K562 (cell line): ENCODE results near the gene MED13L. TPM values are rescaled to one million over a fixed set of nuclear protein-coding genes. Genes with fewer than 3 reads are reported as not detected.

Experiments
- ATAC-seq: fragments of 200-7000 bp; cut with Tn5 transposase; 3 replicates; pipeline ENCODE4 v1.9.1; 2020; ENCODE audit warnings: moderate library complexity
- BruUV-seq: library from RNA; stranded (reverse); fragments of 400-500 nt; replicated peaks from 2 replicates; lab custom pipeline; 2021; lab: Mats Ljungman, UMichigan
- CTCF ChIA-PET: fragments of 300-600 bp; formaldehyde crosslinking; extraction: SDS; loops from one replicate; lab custom pipeline; 2021; ENCODE audit warnings: low intra/inter-chr PET ratio; lab: Yijun Ruan, JAX
- POLR2A ChIA-PET: fragments of 300-600, 350-650 bp; sonication (Branson Sonifier 250); formaldehyde crosslinking; extraction: SDS; loops from one replicate; lab custom pipeline; 2021; ENCODE audit warnings: antibody characterized with exemption, inconsistent platforms; lab: Yijun Ruan, JAX
- DNase-seq, 4 experiments: peaks; one replicate each; pipeline versions ENCODE4 v3.0.0 to v3.0.0-alpha.2; 2011 to 2018; ENCODE audit warnings: low spot score in 3 of 4, mixed read lengths in 3 of 4; ENCODE audit errors: extremely low read depth in 1 of 4
- FAIRE-seq: peaks from 2 replicates; lab custom pipeline; 2011; peaks lifted over from hg19 to GRCh38; lab: Jason Lieb, UNC
- H2AFZ ChIP-seq: 2 replicates; pipeline ENCODE4 v1.6.0; 2011; ENCODE audit warnings: low read depth, low read length, control low read depth, inconsistent platforms
- H3K27ac ChIP-seq: fragments of 200-600 bp; 3 replicates; pipeline ENCODE4 v1.8.0; 2011; ENCODE audit warnings: low read depth, mild to moderate bottlenecking, control low read depth, inconsistent platforms, low read length, moderate library complexity, mixed read lengths; ENCODE audit errors: extremely low read depth
- H3K27me3 ChIP-seq, 2 experiments: fragments of 300-600 bp in 1 of 2; 2 replicates in 1 of 2; 3 replicates in 1 of 2; pipeline versions ENCODE4 v1.6.0 to v1.8.0; 2011; ENCODE audit warnings: inconsistent platforms in 2 of 2, low read length in 2 of 2, mild to moderate bottlenecking in 1 of 2, mixed read lengths in 1 of 2, moderate library complexity in 1 of 2; ENCODE audit not compliant: control insufficient read depth in 2 of 2, insufficient read depth in 2 of 2
- H3K36me3 ChIP-seq: fragments of 300-600 bp; 3 replicates; pipeline ENCODE4 v1.8.0; 2011; ENCODE audit warnings: mild to moderate bottlenecking, low read length, inconsistent platforms; ENCODE audit not compliant: control insufficient read depth, insufficient read depth
- H3K4me1 ChIP-seq, 2 experiments: fragments of 200-600 bp in 1 of 2; replicated peaks in 1 of 2; 2 replicates in 1 of 2; 3 replicates in 1 of 2; pipeline versions ENCODE4 v1.5.1 to v1.8.0; 2011; ENCODE audit warnings: inconsistent platforms in 2 of 2, low read length in 2 of 2, mild to moderate bottlenecking in 1 of 2, mixed read lengths in 1 of 2, moderate library complexity in 1 of 2; ENCODE audit not compliant: control insufficient read depth in 2 of 2, insufficient read depth in 2 of 2
- H3K4me2 ChIP-seq: 2 replicates; pipeline ENCODE4 v1.6.1; 2011; ENCODE audit warnings: low read length, control low read depth, inconsistent platforms, mixed read lengths; ENCODE audit not compliant: insufficient read depth
- H3K4me3 ChIP-seq: fragments of 200-600 bp; sonication (generic), shearing (Covaris generic); 2 replicates; pipeline ENCODE4 v1.5.1; 2016; ENCODE audit warnings: control low read depth, inconsistent platforms
- H3K79me2 ChIP-seq: fragments of 200-600 bp; 3 replicates; pipeline ENCODE4 v1.8.0; 2011; ENCODE audit warnings: low read length, inconsistent platforms; ENCODE audit not compliant: control insufficient read depth, insufficient read depth
- H3K9ac ChIP-seq, 2 experiments: 2 replicates each; pipeline versions ENCODE4 v1.6.0 to v1.6.1; 2011; ENCODE audit warnings: low read depth in 2 of 2, low read length in 2 of 2, control low read depth in 1 of 2, inconsistent platforms in 1 of 2, mild to moderate bottlenecking in 1 of 2, mixed read lengths in 1 of 2; ENCODE audit not compliant: insufficient read depth in 1 of 2
- H3K9me1 ChIP-seq: one replicate; pipeline ENCODE4 v1.6.0; 2011; ENCODE audit warnings: inconsistent platforms, mild to moderate bottlenecking, low read length, moderate library complexity; ENCODE audit not compliant: control insufficient read depth, insufficient read depth
- H3K9me3 ChIP-seq: replicated peaks from 2 replicates; pipeline ENCODE4 v1.5.1; 2011; ENCODE audit warnings: low read depth, low read length, inconsistent platforms; ENCODE audit not compliant: control insufficient read depth, insufficient read depth
- H4K20me1 ChIP-seq: replicated peaks from 2 replicates; pipeline ENCODE4 v1.6.1; 2011; ENCODE audit warnings: low read length, inconsistent platforms, mixed read lengths; ENCODE audit not compliant: control insufficient read depth, insufficient read depth
- BMI1 ChIP-seq: fragments of 150-350 bp; IDR thresholded peaks from 2 replicates; pipeline ENCODE4 v1.6.1; 2014; ENCODE audit warnings: low read length
- CLOCK ChIP-seq: fragments of 250-450 bp; sonication (Bioruptor Pico); IDR thresholded peaks from 2 replicates; pipeline ENCODE4 v1.4.0; 2020; ENCODE audit warnings: mild to moderate bottlenecking, moderate library complexity, borderline replicate concordance
- PML ChIP-seq: IDR thresholded peaks from 2 replicates; pipeline ENCODE4 v1.6.1; 2012; ENCODE audit warnings: low read length, inconsistent platforms
- SPI1 ChIP-seq: IDR thresholded peaks from 2 replicates; pipeline ENCODE4 v1.6.1; 2011; ENCODE audit warnings: low read depth, low read length, control low read depth, borderline replicate concordance
- WGBS: fragments of 100-300 bp; shearing (Covaris generic); methylation state at CpG from one replicate; pipeline ENCODE4 v1.1.6; 2016; ENCODE audit warnings: low coverage, mixed read lengths; ENCODE audit not compliant: insufficient coverage; ENCODE audit errors: missing lambda C conversion rate; 5-methylcytosine and 5-hydroxymethylcytosine counted together
- in situ Hi-C: fragments of 300-500 bp; cut with MboI; formaldehyde crosslinking; loops from 4 replicates; pipeline ENCODE4 v1.15.0; 2018; ENCODE audit warnings: inconsistent platforms, mixed read lengths
- intact Hi-C: fragments of 100-400 bp; cut with micrococcal nuclease; formaldehyde crosslinking; loops from 2 replicates; pipeline ENCODE4 v1.14.2; 2022
- polyA plus RNA-seq, 8 experiments: library from polyadenylated mRNA; depleted of rRNA in 4 of 8; stranded (reverse) in 5 of 8; unstranded in 3 of 8; fragments of >200 nt; fragmentation: Nextera tagmentation in 2 of 8; fragmentation: Illumina TruSeq in 1 of 8; extraction: Ambion mirVana in 2 of 8; extraction: Trizol in 1 of 8; gene quantifications; 2 replicates each; pipeline versions ENCODE4 v1.2.1 to v1.2.3, GENCODE V29; 2011 to 2014; ENCODE audit warnings: inconsistent platforms in 1 of 8, missing spikeins in 1 of 8
- total RNA-seq, 7 experiments: library from RNA; depleted of rRNA in 6 of 7; stranded (reverse); fragments of >200 nt in 6 of 7; fragmentation: Illumina TruSeq in 2 of 7; extraction: Trizol in 2 of 7; gene quantifications; 2 replicates each; pipeline versions ENCODE4 v1.2.1 to v1.2.3, GENCODE V29; 2011 to 2021; ENCODE audit warnings: low replicate concordance in 1 of 7

The MED13L gene
- total and polyA plus RNA-seq, 9 of the 15 experiments (the other 6 are each of a cell fraction or from before 2014, with no cell fraction given) = 13.4 to 90.3 (median 36.9) TPM

GRCh38 chr12:116174006-116174405 lies 103.5 kb downstream of the MED13L start:
- Histone ChIP-seq H3K27me3 (no peaks in the 10 kb centered on the region), H3K4me1 (peaks cover 9 to 52% of the 10 kb centered on the region in 2 experiments; a peak in 4 of 5 replicates), H3K9ac (no peak overlapping the region; a peak in 1 of 4 replicates), H3K9me1 (no peaks in the 10 kb centered on the region), H4K20me1 (peaks cover 10% of the 10 kb centered on the region; the same call in 1 of the 2 replicates), H3K9me3 (no peaks in the 10 kb centered on the region)
- ATAC-seq = no peak
- no peak for FAIRE-seq
- in situ Hi-C loops = no loop called here
- DNase-seq = no peak
- POLR2A ChIA-PET = interaction anchor here (1.0 to 1.4 kb wide), 2 partner anchors 13 to 16 kb away, joined by 3 read pairs; no protein-coding TSS in a partner anchor
- WGBS = 88% methylated on average over 3 of the region's 3 CpGs
- no TSS peak for BruUV-seq
- intact Hi-C loops = no loop called here
- no peak for TF ChIP-seq SPI1
- TF ChIP-seq BMI1 = no peak
- TF ChIP-seq CLOCK (CRISPR knock-in tag) = no peak
- no peak for TF ChIP-seq PML
- TF ChIP-seq, all 486 proteins: peak for 0
- CTCF ChIA-PET = no interaction called here
- Histone ChIP-seq H3K27ac (no peak overlapping the region), H3K79me2 (peaks cover 100% of the 10 kb centered on the region), H3K4me2 (no peak overlapping the region), H2AFZ (no peak overlapping the region), H3K36me3 (no peaks in the 10 kb centered on the region), H3K4me3 (no peak overlapping the region)
